Peyer's patch (tissue), 4 donors: ENCODE measurements around the gene SPDYE3.

Experiments used
- POLR2A ChIP-seq, 2 donors: fragments of 450-650 bp; IDR thresholded peaks; one replicate each; pipeline ENCODE4 v1.5.1; 2017; ENCODE audit warnings: antibody characterized with exemption in 2 of 2, mild to moderate bottlenecking in 2 of 2, moderate library complexity in 2 of 2
- TF ChIP-seq, protein P1 (sequence below), 6 experiments: fragments of 450-650 bp in 4 of 6; fragments of 200-600 bp in 2 of 6; sonication (generic) in 1 of 6; IDR thresholded peaks; one replicate each; pipeline ENCODE4 v1.5.1; 2017 to 2019; ENCODE audit warnings: antibody characterized with exemption in 6 of 6, mild to moderate bottlenecking in 3 of 6, moderate library complexity in 1 of 6

GRCh38 chr7:100346921-100347320, 39.4 kb downstream of the SPDYE3 start:
- TF ChIP-seq POLR2A (IDR thresholded peaks at IDR 0.05) = no peak
- TF ChIP-seq, protein P1, sequence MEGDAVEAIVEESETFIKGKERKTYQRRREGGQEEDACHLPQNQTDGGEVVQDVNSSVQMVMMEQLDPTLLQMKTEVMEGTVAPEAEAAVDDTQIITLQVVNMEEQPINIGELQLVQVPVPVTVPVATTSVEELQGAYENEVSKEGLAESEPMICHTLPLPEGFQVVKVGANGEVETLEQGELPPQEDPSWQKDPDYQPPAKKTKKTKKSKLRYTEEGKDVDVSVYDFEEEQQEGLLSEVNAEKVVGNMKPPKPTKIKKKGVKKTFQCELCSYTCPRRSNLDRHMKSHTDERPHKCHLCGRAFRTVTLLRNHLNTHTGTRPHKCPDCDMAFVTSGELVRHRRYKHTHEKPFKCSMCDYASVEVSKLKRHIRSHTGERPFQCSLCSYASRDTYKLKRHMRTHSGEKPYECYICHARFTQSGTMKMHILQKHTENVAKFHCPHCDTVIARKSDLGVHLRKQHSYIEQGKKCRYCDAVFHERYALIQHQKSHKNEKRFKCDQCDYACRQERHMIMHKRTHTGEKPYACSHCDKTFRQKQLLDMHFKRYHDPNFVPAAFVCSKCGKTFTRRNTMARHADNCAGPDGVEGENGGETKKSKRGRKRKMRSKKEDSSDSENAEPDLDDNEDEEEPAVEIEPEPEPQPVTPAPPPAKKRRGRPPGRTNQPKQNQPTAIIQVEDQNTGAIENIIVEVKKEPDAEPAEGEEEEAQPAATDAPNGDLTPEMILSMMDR (IDR thresholded peaks at IDR 0.05) = no peak
